Stromal cell of bone marrow (primary cell): ENCODE data around the gene PSMD4.
"Not testable (repeated sequence)": the region's sequence is repeated elsewhere in the genome, so short reads cannot be mapped to it uniquely, and the experiment has no call there.

Experiments used
- DNase-seq: peaks from one replicate; pipeline ENCODE4 v3.0.0-alpha.2; 2012; ENCODE audit warnings: low read depth

PSMD4 gene

GRCh38 chr1:151254217-151255213 lies at the start of gene PSMD4:
Gene PSMD4, plus strand, starts transcription at chr1:151254734. Its CDS starts 49 bp downstream, at chr1:151254783.
- peak; percentile 97 for DNase-seq

GRCh38 chr1:151205381-151205965 lies 49.1 kb upstream of the PSMD4 start:
- not testable (repeated sequence) for DNase-seq

- DNase-seq: peak; percentile 9
Observed at GRCh38 chr1:151210830-151211229, 43.7 kb upstream of the PSMD4 start.

- DNase-seq: no peak
Observed at GRCh38 chr1:151211972-151212705, 42.4 kb upstream of the PSMD4 start.

GRCh38 chr1:151213560-151213959 lies 41.0 kb upstream of the PSMD4 start:
- no peak for DNase-seq

GRCh38 chr1:151221616-151222015 lies 32.9 kb upstream of the PSMD4 start:
- DNase-seq: no peak

GRCh38 chr1:151222130-151222529 lies 32.4 kb upstream of the PSMD4 start:
- no peak for DNase-seq

GRCh38 chr1:151235235-151235634 lies 19.3 kb upstream of the PSMD4 start:
- no peak for DNase-seq

GRCh38 chr1:151237678-151238466 lies 16.7 kb upstream of the PSMD4 start:
- DNase-seq: no peak

GRCh38 chr1:151238467-151238739 lies 16.1 kb upstream of the PSMD4 start:
- DNase-seq: peak; percentile 77

GRCh38 chr1:151242442-151242841 lies 12.1 kb upstream of the PSMD4 start:
- DNase-seq: no peak

- DNase-seq: no peak
Observed at GRCh38 chr1:151243683-151244216, 10.8 kb upstream of the PSMD4 start.

- DNase-seq: no peak
Observed at GRCh38 chr1:151246786-151247185, 7.7 kb upstream of the PSMD4 start.

- DNase-seq: peak; percentile 57
Observed at GRCh38 chr1:151251656-151252470, 2.7 kb upstream of the PSMD4 start.

GRCh38 chr1:151255381-151255780 lies 847 bp downstream of the PSMD4 start:
- no peak for DNase-seq

- no peak for DNase-seq
Observed at GRCh38 chr1:151259351-151259750, 4.8 kb downstream of the PSMD4 start.

- DNase-seq: no peak
Observed at GRCh38 chr1:151265446-151266236, 11.1 kb downstream of the PSMD4 start.

- DNase-seq: no peak
Observed at GRCh38 chr1:151266315-151266714, 11.8 kb downstream of the PSMD4 start.

- DNase-seq: no peak
Observed at GRCh38 chr1:151266821-151267220, 12.3 kb downstream of the PSMD4 start.

- no peak for DNase-seq
Observed at GRCh38 chr1:151267760-151268159, 13.2 kb downstream of the PSMD4 start.
